ENCODE measurements around the gene SCUBE3.

SCUBE3 gene

GRCh38 chr6:35264550-35265274 is 51.0 kb downstream of the SCUBE3 start:
- no peak for DNase-seq
- no peak overlapping the region for H3K4me3 ChIP-seq (ENCODE audit: low read depth in 1 of 2, low read length in 2 of 2)
- H3K27me3 ChIP-seq (ENCODE audit: insufficient read depth, low read length, poor library complexity) = no peaks in the 10 kb centered on the region
- no peak overlapping the region for H3K4me2 ChIP-seq (ENCODE audit: insufficient read depth, low read length)
- H3K79me2 ChIP-seq (ENCODE audit: insufficient read depth, low read length) = peaks cover 31% of the 10 kb centered on the region
- H3K4me1 ChIP-seq (ENCODE audit: insufficient read depth, low read length) = peaks cover 14% of the 10 kb centered on the region
- H3K9me3 ChIP-seq (ENCODE audit: insufficient read depth, low read length, severe bottlenecking) = no peaks in the 10 kb centered on the region
- H4K20me1 ChIP-seq (ENCODE audit: insufficient read depth, low read length) = peaks cover 5% of the 10 kb centered on the region; the same call in 1 of the 2 replicates
- no peaks in the 10 kb centered on the region for H3K36me3 ChIP-seq (ENCODE audit: insufficient read depth, low read length)
- no peak for ATAC-seq (ENCODE audit: insufficient read depth, low read depth)
- TF ChIP-seq CTCF (IDR thresholded peaks at IDR 0.05; ENCODE audit: borderline replicate concordance, extremely low read depth, low read length, poor library complexity, severe bottlenecking) (no peak), EZH2 (IDR thresholded peaks at IDR 0.05; ENCODE audit: borderline replicate concordance, low read depth, low read length, severe bottlenecking) (no peak)
- H3K9ac ChIP-seq (ENCODE audit: low read depth, low read length) = no peak overlapping the region
- no peak overlapping the region for H3K27ac ChIP-seq (ENCODE audit: low read length)
- no peak overlapping the region for H2AFZ ChIP-seq (ENCODE audit: low read depth, low read length)

GRCh38 chr6:35265523-35265922 is 51.8 kb downstream of the SCUBE3 start:
- Histone ChIP-seq H2AFZ (ENCODE audit: low read depth, low read length) (no peak overlapping the region), H3K4me1 (ENCODE audit: insufficient read depth, low read length) (peaks cover 8% of the 10 kb centered on the region), H3K4me2 (ENCODE audit: insufficient read depth, low read length) (no peak overlapping the region), H3K4me3 (ENCODE audit: low read depth in 1 of 2, low read length in 2 of 2) (no peak overlapping the region), H3K9me3 (ENCODE audit: insufficient read depth, low read length, severe bottlenecking) (no peaks in the 10 kb centered on the region), H4K20me1 (ENCODE audit: insufficient read depth, low read length) (peaks cover 5% of the 10 kb centered on the region; the same call in 1 of the 2 replicates), H3K36me3 (ENCODE audit: insufficient read depth, low read length) (no peaks in the 10 kb centered on the region), H3K79me2 (ENCODE audit: insufficient read depth, low read length) (peaks cover 23% of the 10 kb centered on the region), H3K9ac (ENCODE audit: low read depth, low read length) (no peak overlapping the region), H3K27me3 (ENCODE audit: insufficient read depth, low read length, poor library complexity) (no peaks in the 10 kb centered on the region), H3K27ac (ENCODE audit: low read length) (no peak overlapping the region)
- ATAC-seq (ENCODE audit: insufficient read depth, low read depth) = no peak
- no peak for TF ChIP-seq CTCF (IDR thresholded peaks at IDR 0.05; ENCODE audit: borderline replicate concordance, extremely low read depth, low read length, poor library complexity, severe bottlenecking)
- no peak for TF ChIP-seq EZH2 (IDR thresholded peaks at IDR 0.05; ENCODE audit: borderline replicate concordance, low read depth, low read length, severe bottlenecking)
- no peak for DNase-seq

GRCh38 chr6:35267446-35267845 is 53.7 kb downstream of the SCUBE3 start:
- no peaks in the 10 kb centered on the region for H3K36me3 ChIP-seq (ENCODE audit: insufficient read depth, low read length)
- H3K79me2 ChIP-seq (ENCODE audit: insufficient read depth, low read length) = peaks cover 16% of the 10 kb centered on the region
- TF ChIP-seq CTCF (IDR thresholded peaks at IDR 0.05; ENCODE audit: borderline replicate concordance, extremely low read depth, low read length, poor library complexity, severe bottlenecking) = no peak
- TF ChIP-seq EZH2 (IDR thresholded peaks at IDR 0.05; ENCODE audit: borderline replicate concordance, low read depth, low read length, severe bottlenecking) = no peak
- H3K9ac ChIP-seq (ENCODE audit: low read depth, low read length) = no peak overlapping the region
- DNase-seq (no peak), ATAC-seq (ENCODE audit: insufficient read depth, low read depth) (no peak)
- H3K4me1 ChIP-seq (ENCODE audit: insufficient read depth, low read length) = no peaks in the 10 kb centered on the region; the same call in 1 of the 2 replicates
- no peak overlapping the region for H3K27ac ChIP-seq (ENCODE audit: low read length)
- H3K4me3 ChIP-seq (ENCODE audit: low read depth in 1 of 2, low read length in 2 of 2) = no peak overlapping the region
- H3K9me3 ChIP-seq (ENCODE audit: insufficient read depth, low read length, severe bottlenecking) = no peaks in the 10 kb centered on the region
- H3K4me2 ChIP-seq (ENCODE audit: insufficient read depth, low read length) = no peak overlapping the region
- no peaks in the 10 kb centered on the region for H3K27me3 ChIP-seq (ENCODE audit: insufficient read depth, low read length, poor library complexity)
- no peak overlapping the region for H2AFZ ChIP-seq (ENCODE audit: low read depth, low read length)
- H4K20me1 ChIP-seq (ENCODE audit: insufficient read depth, low read length) = peaks cover 5% of the 10 kb centered on the region; the same call in 1 of the 2 replicates
